ENCODE measurements around the gene ST6GAL2.

Gene ST6GAL2

DNA sequence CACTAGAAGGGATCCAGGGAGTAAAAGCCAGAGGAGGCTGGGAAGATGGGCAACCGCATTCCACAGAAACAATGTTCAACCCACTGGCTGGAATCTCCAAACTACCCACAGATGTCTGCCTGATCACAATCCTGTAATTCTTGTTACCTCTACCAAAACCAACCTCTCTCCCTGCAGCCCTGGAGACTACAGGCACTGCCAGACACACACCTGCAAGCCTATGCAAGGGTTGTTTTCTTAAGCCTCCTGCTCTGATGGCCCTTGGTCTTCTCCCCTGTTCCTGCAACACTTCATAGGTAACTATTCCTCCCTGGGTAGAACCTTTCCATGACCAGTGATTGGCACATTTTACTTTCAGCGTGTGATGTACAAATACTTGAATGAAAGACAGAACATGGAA is 21.9 kb downstream of the ST6GAL2 start:
- DNase-seq (ENCODE audit: low read depth), result no peak

DNA sequence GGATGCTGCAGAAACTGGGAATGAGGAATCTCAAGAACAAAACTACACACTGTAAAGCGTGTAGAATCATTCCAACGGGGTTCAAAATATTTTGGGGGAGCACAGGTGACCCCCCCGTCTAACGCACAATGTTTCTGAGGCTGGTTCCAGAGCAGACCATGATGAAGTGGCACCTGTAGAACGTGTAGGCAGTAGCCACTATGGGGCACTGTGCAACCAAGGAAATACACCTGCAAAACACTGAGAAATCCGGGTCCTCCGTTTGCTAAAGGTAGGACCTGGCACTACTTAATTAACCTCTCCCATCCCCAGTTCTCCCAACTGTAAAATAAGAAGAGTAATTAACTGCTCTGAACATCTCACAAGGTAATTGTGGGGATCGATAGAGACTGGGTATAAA is 22.6 kb downstream of the ST6GAL2 start:
- no peak for DNase-seq (ENCODE audit: low read depth)

DNA sequence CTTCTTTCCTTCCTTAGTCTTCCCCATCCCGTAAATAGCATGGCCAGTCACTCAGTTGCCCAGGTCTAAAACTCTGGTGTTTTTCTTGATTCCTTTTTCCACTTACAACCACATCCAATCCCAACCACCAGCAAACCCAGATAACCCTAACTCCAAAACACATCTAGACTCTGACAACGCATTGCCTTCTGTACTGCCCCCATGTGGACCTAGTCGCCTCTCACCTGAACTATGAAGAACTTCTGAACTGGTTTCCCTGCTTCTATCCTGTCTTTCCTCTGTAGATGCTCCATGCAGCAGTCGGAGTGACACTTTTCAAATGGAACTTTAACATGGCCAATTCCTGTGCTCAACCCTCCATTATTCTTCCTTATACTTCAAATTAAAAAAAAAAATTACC is 26.5 kb downstream of the ST6GAL2 start:
- DNase-seq (ENCODE audit: low read depth), result no peak

- no peak for DNase-seq (ENCODE audit: low read depth)
These were observed 27.2 kb downstream of the ST6GAL2 start for GRCh38 chr2:106858810-106859209.

GRCh38 chr2:106857882-106858478 is 28.0 kb downstream of the ST6GAL2 start:
- no peak for DNase-seq (ENCODE audit: low read depth)

- DNase-seq (ENCODE audit: low read depth), result no peak
These were observed 32.3 kb downstream of the ST6GAL2 start for GRCh38 chr2:106853631-106854030.

- DNase-seq (ENCODE audit: low read depth), result no peak
These were observed 34.0 kb downstream of the ST6GAL2 start for GRCh38 chr2:106851881-106852501.

GRCh38 chr2:106851087-106851874 is 34.7 kb downstream of the ST6GAL2 start:
- no peak for DNase-seq (ENCODE audit: low read depth)

DNA sequence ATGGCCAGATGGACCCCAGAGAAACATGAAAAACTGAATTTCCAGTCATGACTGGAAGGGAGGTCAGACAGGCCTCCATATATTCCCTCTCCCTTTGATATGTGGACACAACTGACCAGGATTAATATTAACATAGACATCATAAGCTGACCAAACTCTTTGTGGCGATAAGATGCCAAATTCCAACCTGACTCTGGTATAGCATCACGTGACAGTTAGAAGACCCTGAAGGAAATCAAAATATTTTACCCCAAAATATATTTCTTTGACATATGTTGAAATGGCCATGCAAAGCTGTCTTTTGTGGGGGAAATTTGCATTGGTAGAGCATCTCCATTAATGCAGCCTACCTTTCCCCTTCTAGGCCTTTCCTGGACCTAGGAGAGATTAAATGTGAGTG is 36.7 kb downstream of the ST6GAL2 start:
- DNase-seq (ENCODE audit: low read depth), result no peak

DNA sequence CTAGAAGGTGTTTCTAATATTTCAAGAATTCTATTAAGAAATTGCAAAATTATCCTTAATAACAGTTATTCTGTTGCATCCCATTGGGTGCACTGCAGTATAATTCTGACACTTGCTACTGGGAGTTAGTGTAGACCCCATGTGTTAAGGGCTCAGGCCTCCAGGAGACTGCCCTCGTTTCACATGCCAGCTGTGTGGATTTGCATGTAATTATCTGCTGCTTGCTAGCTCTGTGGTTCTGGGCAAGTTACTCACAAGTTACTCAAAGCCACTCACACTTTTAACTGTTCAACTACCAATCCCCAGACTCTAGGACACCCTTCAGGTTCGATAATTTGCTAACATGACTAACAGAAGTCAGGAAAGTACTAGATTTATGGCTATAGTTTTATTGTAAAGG is 38.6 kb downstream of the ST6GAL2 start:
- DNase-seq (ENCODE audit: low read depth), result no peak

- DNase-seq (ENCODE audit: low read depth), result no peak
These were observed 40.3 kb downstream of the ST6GAL2 start for GRCh38 chr2:106845716-106846115.

- no peak for DNase-seq (ENCODE audit: low read depth)
These were observed 42.1 kb downstream of the ST6GAL2 start for GRCh38 chr2:106843910-106844250.

GRCh38 chr2:106843001-106843909 is 42.7 kb downstream of the ST6GAL2 start:
- DNase-seq (ENCODE audit: low read depth), result no peak

DNA sequence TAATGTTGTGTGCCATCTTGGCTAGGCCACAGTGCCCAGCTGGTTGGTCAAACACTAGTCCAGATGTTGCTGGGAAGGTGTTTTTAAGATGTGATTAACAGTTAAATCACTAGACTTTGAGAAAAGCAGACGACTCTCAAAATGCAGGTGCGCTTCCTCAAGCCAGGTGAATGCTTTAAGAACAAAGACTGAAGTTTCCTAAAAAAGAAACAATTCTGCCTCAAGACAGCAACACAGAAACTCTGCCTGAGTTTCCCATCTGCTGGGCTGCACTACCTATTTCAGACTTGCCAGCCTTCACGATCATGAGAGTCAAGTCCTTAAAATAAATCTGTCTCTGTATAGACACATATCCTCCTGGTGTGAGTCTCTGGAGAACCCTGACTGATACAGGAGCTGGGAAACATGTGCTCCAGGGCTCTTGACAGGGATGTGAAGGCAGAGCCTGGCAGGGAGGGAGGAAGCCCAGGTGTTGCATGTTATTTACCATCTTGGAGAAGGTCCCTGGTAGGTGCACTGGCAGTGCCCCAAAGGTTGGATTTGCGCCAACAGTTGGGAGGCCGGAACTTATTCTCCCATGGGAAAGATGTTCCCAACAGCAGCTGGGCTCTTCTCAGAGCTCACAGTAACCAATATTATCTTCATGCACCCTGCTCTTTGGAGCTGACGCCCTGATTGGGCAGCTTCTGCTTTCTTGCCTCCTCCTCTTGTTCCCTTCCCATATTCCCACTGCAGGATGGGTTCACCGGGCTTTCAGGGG is 43.9 kb downstream of the ST6GAL2 start:
- no peak for DNase-seq (ENCODE audit: low read depth)

- no peak for DNase-seq (ENCODE audit: low read depth)
These were observed 45.1 kb downstream of the ST6GAL2 start for GRCh38 chr2:106840818-106841217.

DNA sequence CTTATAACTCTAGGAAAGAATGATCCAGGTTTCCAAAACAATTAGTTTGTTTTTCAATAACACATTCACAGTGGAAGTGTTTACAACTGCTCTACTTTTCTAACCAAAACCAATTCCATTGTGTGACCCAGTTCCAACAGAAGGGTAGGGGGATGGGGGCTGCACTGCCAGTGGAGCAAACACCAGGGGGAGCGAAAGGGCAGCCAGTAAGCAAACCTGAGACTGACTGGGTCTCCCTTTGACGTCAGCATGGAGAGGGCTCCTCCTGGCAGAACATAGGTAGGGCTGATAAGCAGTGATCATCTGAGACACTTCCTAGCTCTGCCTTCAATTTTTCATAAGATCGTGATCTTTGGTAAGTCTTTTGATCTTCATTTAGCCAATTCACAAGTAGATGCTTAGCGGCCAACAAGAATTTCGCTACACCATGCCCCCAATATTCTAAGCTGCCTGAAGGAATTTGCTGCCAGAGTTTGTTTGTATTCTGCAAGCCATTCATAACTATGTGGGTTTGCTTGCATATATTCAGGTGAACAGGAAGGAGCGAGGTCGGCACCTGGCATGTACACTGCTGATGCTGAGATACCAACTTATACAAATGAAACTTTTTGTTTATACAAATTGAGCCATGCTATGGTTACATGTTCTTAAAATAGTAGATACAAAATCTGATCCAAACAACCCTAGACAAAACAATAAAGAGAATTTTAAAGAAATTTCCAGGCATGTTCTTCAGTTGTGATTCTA is 45.9 kb downstream of the ST6GAL2 start:
- DNase-seq (ENCODE audit: low read depth), result no peak

GRCh38 chr2:106833256-106833655 is 52.7 kb downstream of the ST6GAL2 start:
- no peak for DNase-seq (ENCODE audit: low read depth)

GRCh38 chr2:106831816-106832569 is 54.0 kb downstream of the ST6GAL2 start:
- no peak for DNase-seq (ENCODE audit: low read depth)

GRCh38 chr2:106831241-106831640 is 54.7 kb downstream of the ST6GAL2 start:
- no peak for DNase-seq (ENCODE audit: low read depth)

DNA sequence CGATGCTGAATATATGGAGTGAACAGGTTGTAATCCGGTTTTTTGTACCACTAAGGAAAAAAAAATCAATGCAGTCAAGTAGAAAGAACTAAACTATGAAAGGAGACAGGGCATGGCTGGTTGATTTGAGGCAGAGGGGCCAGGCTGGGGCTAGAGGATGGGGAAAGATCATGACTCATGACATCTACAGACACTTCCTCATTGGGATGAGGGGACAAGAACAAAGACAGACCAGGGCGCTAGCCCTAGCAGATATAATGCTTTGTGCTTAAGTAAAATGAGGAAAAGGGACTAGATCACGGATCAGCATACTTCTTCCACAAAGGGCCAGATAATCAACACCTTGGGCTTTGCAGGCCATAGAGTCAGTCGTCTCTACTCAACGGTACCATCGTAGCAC is 55.8 kb downstream of the ST6GAL2 start:
- no peak for DNase-seq (ENCODE audit: low read depth)

All from stromal cell of bone marrow (primary cell).